Upper lobe of left lung (tissue), 6 donors: Measurements from ENCODE around the gene SYNJ1. TPM values are rescaled to one million over a fixed set of nuclear protein-coding genes. Genes with fewer than 3 reads are reported as not detected.
"Not testable (repeated sequence)": the region's sequence is repeated elsewhere in the genome, so short reads cannot be mapped to it uniquely, and the experiment has no call there.

Source experiments
- ATAC-seq, 2 donors: fragments of 200-7000 bp; cut with Tn5 transposase; one replicate each; pipeline ENCODE4 v1.9.1; 2022; ENCODE audit warnings: mild to moderate bottlenecking in 2 of 2, moderate library complexity in 2 of 2; ENCODE audit not compliant: low FRiP score in 2 of 2
- DNase-seq, 2 donors: peaks; one replicate each; pipeline ENCODE4 v3.0.0-alpha.2; 2019 to 2020
- H3K27ac ChIP-seq, 4 donors: fragments of 200-600 bp; sonication (generic); one replicate each; pipeline ENCODE4 v1.5.1; 2016 to 2019
- H3K27me3 ChIP-seq, 4 donors: fragments of 200-600 bp; sonication (generic); one replicate each; pipeline ENCODE4 v1.5.1; 2017 to 2019
- H3K36me3 ChIP-seq, 4 donors: fragments of 200-600 bp; sonication (generic); one replicate each; pipeline ENCODE4 v1.5.1; 2016 to 2019
- H3K4me1 ChIP-seq, 4 donors: fragments of 200-600 bp; sonication (generic); one replicate each; pipeline ENCODE4 v1.5.1; 2018 to 2019
- H3K4me3 ChIP-seq, 4 donors: fragments of 200-600 bp; sonication (generic); one replicate each; pipeline ENCODE4 v1.5.1; 2017 to 2019; ENCODE audit warnings: mild to moderate bottlenecking in 2 of 4, moderate library complexity in 1 of 4
- H3K9me3 ChIP-seq, 4 donors: fragments of 200-600 bp; sonication (generic); one replicate each; pipeline ENCODE4 v1.5.1; 2018 to 2019
- EP300 ChIP-seq, 4 donors: sonication (generic); formaldehyde crosslinking; IDR thresholded peaks; one replicate each; pipeline ENCODE4 v1.5.1; 2017; ENCODE audit warnings: antibody characterized with exemption in 4 of 4, control low read depth in 2 of 4
- POLR2A ChIP-seq, 4 donors: fragments of 450-650 bp; IDR thresholded peaks; one replicate each; pipeline ENCODE4 v1.5.1; 2016 to 2017; ENCODE audit warnings: antibody characterized with exemption in 4 of 4, mild to moderate bottlenecking in 2 of 4
- POLR2AphosphoS5 ChIP-seq, 2 donors: sonication (generic); formaldehyde crosslinking; IDR thresholded peaks; one replicate each; pipeline ENCODE4 v1.5.1; 2017; ENCODE audit warnings: antibody characterized with exemption in 2 of 2
- WGBS, 2 donors: methylation state at CpG; one replicate each; pipeline ENCODE4 v1.1.5; 2017 to 2018; 5-methylcytosine and 5-hydroxymethylcytosine counted together
- total RNA-seq, 6 donors: library from RNA; depleted of rRNA in 4 of 6; stranded (reverse); fragments of >200 nt in 4 of 6; gene quantifications; one replicate each; pipeline versions ENCODE4 v1.1.0 to v1.2.1, GENCODE V29; 2016 to 2021
- TF ChIP-seq, protein P1 (sequence below), 6 experiments: fragments of 450-650 bp in 4 of 6; fragments of 200-600 bp in 2 of 6; sonication (generic) in 2 of 6; IDR thresholded peaks; one replicate each; pipeline ENCODE4 v1.5.1; 2016 to 2019; ENCODE audit warnings: antibody characterized with exemption in 6 of 6
- donor health status: DM: no; HTN: no; CAD: no; lungs with moderate emphysema.
- donor health status: DM: no; HTN: yes; CAD: no; lungs with severe emphysema.

SYNJ1 gene
- total RNA-seq, 6 donors from 2014 or later, result 11.1 to 24.4 (median 16.7) TPM

DNA sequence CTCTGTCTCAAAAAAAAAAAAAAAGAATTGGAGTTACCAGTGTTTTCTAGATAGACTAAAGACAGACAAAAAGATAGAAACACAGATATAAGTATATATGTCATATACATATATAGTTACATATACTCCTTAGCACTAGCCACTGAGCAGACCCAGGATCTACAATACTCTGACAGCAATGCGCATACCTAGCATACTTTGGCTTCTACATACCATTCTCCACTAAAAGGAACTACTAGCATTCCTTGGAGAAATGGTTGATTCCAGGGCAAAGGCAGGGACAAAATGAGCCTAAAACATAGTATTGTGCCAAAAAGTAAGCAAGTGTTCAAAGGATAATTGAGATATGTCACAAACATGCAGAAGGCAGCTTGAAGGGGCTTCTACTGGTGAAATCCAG lies 22.7 kb downstream of the SYNJ1 start:
- Histone ChIP-seq H3K27ac (no peak overlapping the region), H3K4me1 (peaks cover 0 to 6% (median 0%) of the 10 kb centered on the region in 4 donors), H3K36me3 (peaks cover 0 to 2% (median 0%) of the 10 kb centered on the region in 4 donors), H3K9me3 (no peaks in the 10 kb centered on the region), H3K4me3 (no peak overlapping the region), H3K27me3 (no peaks in the 10 kb centered on the region)
- TF ChIP-seq POLR2A (IDR thresholded peaks at IDR 0.05) (no peak), POLR2AphosphoS5 (IDR thresholded peaks at IDR 0.05) (no peak), EP300 (IDR thresholded peaks at IDR 0.05) (no peak)
- TF ChIP-seq, protein P1, sequence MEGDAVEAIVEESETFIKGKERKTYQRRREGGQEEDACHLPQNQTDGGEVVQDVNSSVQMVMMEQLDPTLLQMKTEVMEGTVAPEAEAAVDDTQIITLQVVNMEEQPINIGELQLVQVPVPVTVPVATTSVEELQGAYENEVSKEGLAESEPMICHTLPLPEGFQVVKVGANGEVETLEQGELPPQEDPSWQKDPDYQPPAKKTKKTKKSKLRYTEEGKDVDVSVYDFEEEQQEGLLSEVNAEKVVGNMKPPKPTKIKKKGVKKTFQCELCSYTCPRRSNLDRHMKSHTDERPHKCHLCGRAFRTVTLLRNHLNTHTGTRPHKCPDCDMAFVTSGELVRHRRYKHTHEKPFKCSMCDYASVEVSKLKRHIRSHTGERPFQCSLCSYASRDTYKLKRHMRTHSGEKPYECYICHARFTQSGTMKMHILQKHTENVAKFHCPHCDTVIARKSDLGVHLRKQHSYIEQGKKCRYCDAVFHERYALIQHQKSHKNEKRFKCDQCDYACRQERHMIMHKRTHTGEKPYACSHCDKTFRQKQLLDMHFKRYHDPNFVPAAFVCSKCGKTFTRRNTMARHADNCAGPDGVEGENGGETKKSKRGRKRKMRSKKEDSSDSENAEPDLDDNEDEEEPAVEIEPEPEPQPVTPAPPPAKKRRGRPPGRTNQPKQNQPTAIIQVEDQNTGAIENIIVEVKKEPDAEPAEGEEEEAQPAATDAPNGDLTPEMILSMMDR (IDR thresholded peaks at IDR 0.05), result no peak
- DNase-seq, result no peak
- WGBS, 2 donors, result 94 to 100% methylated on average over 1 of the region's 1 CpG
- ATAC-seq, result no peak

DNA sequence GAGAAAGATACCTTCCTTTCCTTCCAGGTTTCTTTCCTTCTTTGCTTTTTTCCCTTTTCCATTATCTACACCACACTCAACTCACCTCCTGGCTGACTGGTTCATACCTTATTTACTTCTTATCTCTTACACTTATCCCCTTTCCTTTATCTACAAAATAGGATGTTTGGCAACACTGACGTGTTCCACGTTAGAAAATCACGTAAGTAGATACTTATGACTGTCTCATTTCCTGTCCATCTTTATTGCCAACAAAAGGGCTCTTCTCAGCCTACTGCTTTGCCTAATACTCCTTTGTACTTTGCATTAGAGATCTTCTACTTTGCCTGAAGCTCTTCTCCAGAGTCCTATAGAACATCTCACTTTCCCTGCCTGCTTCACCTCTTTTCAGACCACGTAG lies 25.1 kb downstream of the SYNJ1 start:
- no peak for ATAC-seq
- DNase-seq, result no peak
- TF ChIP-seq POLR2A (IDR thresholded peaks at IDR 0.05), result no peak
- no peak for TF ChIP-seq POLR2AphosphoS5 (IDR thresholded peaks at IDR 0.05)
- TF ChIP-seq, protein P1 (IDR thresholded peaks at IDR 0.05), result no peak
- TF ChIP-seq EP300 (IDR thresholded peaks at IDR 0.05), result no peak
- Histone ChIP-seq H3K27me3 (no peaks in the 10 kb centered on the region), H3K36me3 (peaks cover 0 to 10% (median 1%) of the 10 kb centered on the region in 4 donors), H3K4me1 (peaks cover 0 to 13% (median 0%) of the 10 kb centered on the region in 4 donors), H3K4me3 (no peak overlapping the region), H3K9me3 (no peaks in the 10 kb centered on the region), H3K27ac (no peak overlapping the region)
- WGBS, 2 donors, result 24 to 32% methylated on average over 4 of the region's 4 CpGs

DNA sequence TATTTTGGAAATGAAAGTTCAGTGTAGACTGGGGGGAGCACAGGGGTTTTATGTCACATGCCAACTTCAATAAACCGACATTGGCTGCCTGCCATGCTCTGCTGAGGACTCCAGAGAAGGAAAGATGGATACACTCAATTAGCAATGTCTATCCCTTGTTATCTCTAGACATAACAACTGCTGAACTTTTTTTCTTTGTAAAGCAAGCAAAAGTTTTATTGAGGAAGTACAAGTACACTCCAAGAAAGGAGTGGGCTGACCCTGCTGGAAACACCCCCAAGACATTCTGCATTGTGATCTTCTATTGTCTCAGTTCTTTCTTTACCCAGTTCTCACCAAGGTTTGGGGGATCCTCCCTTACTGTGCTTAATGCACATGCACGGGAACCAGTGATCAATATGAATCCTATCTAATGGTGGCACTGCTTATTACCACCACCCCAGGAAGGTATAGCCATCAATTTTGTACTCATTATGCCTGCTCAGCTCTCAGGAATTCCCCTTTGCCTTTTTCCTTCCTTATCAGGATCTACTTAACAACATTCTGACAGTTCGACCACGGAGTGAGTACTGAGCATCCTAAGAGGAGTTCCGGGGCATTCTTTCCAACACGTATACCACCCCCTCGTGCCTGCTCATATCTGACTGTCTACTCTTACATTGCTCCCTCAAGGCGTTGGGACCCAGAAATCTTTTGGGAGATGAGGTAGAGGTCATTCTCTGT lies 28.7 kb downstream of the SYNJ1 start:
- DNase-seq (no peak), ATAC-seq (no peak)
- H3K36me3 ChIP-seq, result peaks cover 0 to 10% (median 1%) of the 10 kb centered on the region in 4 donors
- H3K4me3 ChIP-seq, result no peak overlapping the region
- 58 to 66% methylated on average over 8 of the region's 8 CpGs for WGBS, 2 donors
- H3K9me3 ChIP-seq, result no peaks in the 10 kb centered on the region
- H3K4me1 ChIP-seq, result peaks cover 0 to 13% (median 0%) of the 10 kb centered on the region in 4 donors
- TF ChIP-seq, protein P1 (IDR thresholded peaks at IDR 0.05), result no peak
- TF ChIP-seq EP300 (IDR thresholded peaks at IDR 0.05), result no peak
- TF ChIP-seq POLR2AphosphoS5 (IDR thresholded peaks at IDR 0.05), result no peak
- no peak for TF ChIP-seq POLR2A (IDR thresholded peaks at IDR 0.05)
- no peaks in the 10 kb centered on the region for H3K27me3 ChIP-seq
- no peak overlapping the region for H3K27ac ChIP-seq

DNA sequence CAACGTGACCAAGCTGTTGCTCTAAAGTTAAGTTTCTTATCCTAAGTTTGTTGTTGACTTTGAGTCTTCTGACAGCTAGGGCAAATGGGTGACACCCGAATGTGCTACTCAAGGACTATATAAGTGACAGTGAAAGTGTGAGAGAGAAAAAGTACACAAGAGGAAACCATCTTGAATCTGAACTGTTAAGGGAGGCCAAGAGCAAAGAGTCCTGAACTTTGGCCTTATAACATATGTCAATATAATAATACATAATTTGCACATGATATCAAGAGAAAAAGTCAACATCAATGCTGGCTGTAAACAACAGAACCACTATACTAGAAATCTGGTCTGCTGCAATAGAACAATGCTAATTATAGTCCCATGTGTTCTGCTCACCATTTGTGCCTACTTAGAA lies 29.5 kb downstream of the SYNJ1 start:
- no peaks in the 10 kb centered on the region for H3K27me3 ChIP-seq
- H3K4me1 ChIP-seq, result peaks cover 0 to 13% (median 0%) of the 10 kb centered on the region in 4 donors
- DNase-seq (no peak), ATAC-seq (no peak)
- H3K36me3 ChIP-seq, result peaks cover 0 to 10% (median 1%) of the 10 kb centered on the region in 4 donors
- no peak overlapping the region for H3K27ac ChIP-seq
- H3K4me3 ChIP-seq, result no peak overlapping the region
- TF ChIP-seq POLR2A (IDR thresholded peaks at IDR 0.05) (no peak), EP300 (IDR thresholded peaks at IDR 0.05) (no peak), POLR2AphosphoS5 (IDR thresholded peaks at IDR 0.05) (no peak)
- TF ChIP-seq, protein P1 (IDR thresholded peaks at IDR 0.05), result no peak
- H3K9me3 ChIP-seq, result no peaks in the 10 kb centered on the region
- WGBS, 2 donors, result 66 to 86% methylated on average over 2 of the region's 2 CpGs

DNA sequence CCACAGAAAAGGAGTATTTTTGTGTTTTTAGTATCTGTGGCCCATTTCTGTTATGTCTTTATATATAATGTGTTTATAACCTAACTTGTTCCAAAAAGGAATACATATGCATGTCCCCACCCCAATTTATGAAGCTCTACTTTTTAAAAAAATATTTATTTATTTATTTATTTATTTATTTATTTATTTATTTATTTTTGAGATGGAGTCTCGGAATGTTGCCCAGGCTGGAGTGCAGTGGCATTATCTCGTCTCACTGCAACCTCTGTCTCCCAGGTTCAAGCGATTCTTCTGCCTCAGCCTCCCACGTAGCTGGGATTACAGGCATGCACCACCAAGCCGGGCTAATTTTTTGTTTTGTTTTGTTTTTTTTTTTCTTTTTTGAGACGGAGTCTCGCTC lies 32.3 kb downstream of the SYNJ1 start:
- ATAC-seq, H3K9me3 ChIP-seq, DNase-seq, H3K27me3 ChIP-seq, H3K4me1 ChIP-seq, H3K27ac ChIP-seq, H3K4me3 ChIP-seq: not testable (repeated sequence)
- WGBS, 2 donors, result 89 to 95% methylated on average over 7 of the region's 7 CpGs
- H3K36me3 ChIP-seq, result peaks cover 0 to 34% (median 4%) of the 10 kb centered on the region in 4 donors
